ENCODE results near the gene MAP3K12. TPM values are rescaled to one million over a fixed set of nuclear protein-coding genes. Genes with fewer than 3 reads are reported as not detected.
"Not testable (repeated sequence)": the region's sequence is repeated elsewhere in the genome, so short reads cannot be mapped to it uniquely, and the experiment has no call there.

MAP3K12 gene
- total RNA-seq, 2 experiments from 2014 or later = 24.8 to 25.7 TPM

DNA sequence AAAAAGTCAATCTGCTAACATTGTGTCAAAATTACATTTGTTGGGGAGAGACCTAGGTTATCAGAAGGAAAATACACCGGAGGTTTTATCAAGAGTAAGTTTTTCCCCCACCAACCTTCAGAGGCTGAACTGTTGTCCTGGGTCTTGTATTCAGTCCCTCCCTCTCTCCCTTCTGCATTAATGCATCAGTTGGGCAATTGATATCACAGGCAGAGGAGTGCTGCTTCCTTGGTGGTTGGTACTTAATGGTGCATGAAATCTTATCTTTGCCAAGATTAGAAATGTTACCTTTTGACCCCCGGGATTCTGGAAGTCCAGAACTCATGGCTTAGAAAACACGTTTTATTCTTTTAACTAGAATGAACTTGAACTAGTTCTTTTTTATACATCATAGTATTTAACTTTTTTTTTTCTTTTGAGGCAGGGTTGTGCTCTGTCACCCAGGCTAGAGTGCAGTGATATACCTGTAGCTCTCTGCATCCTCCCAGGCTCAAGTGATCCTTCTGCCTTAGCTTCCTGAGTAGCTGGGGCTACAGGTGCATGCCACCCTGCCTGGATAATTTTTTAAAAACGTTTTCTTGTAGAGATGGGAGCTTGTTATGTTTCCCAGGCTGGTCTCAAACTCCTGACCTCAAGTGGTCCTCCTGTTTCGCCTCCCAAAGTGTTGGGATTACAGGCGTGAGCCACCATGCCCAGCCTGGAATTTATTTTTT lies 42.4 kb downstream of the MAP3K12 start:
- Mint-ChIP-seq H3K4me3 (no peak overlapping the region), H3K27ac (no peak overlapping the region), H3K4me1 (peaks cover 55% of the 10 kb centered on the region), H3K27me3 (no peaks in the 10 kb centered on the region), H3K9me3 (no peaks in the 10 kb centered on the region), H3K36me3 (ENCODE audit: low read depth) (peaks cover 82% of the 10 kb centered on the region)
- ChIA-PET POLR2A (interaction anchor here (0.8 to 16.7 kb wide), 4 partner anchors 17 to 45 kb away, joined by 3 to 281 read pairs (median 14); partner anchors contain the start of gene TARBP2), CTCF (no interaction called here)
- DNase-seq = no peak

DNA sequence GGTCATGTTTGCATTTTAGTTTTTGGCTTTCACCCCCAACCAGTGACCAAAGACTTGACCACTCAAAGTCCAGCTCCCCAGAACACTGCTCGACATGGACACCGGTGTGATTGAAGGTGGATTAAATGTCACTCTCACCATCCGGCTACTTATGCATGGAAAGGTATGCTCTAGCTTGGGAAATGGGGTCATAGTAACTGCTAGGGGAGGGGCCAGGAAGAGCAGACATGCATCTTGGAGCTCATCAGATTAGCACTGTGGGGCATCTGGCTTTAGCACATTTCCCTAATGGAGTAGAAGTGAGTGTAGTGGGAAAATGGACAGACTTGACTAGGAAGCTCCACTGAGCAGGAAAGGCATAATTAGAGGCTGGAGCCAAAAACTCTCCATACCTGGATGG lies 44.6 kb downstream of the MAP3K12 start:
- Mint-ChIP-seq H3K27me3 (no peaks in the 10 kb centered on the region), H3K27ac (peak overlapping the region; percentile 49), H3K4me3 (peak overlapping the region; percentile 100), H3K36me3 (ENCODE audit: low read depth) (peaks cover 61% of the 10 kb centered on the region), H3K4me1 (peaks cover 49% of the 10 kb centered on the region), H3K9me3 (no peaks in the 10 kb centered on the region)
- ChIA-PET POLR2A (interaction anchor here (0.7 to 16.7 kb wide), 5 partner anchors 10 to 47 kb away, joined by 3 to 281 read pairs (median 12); partner anchors contain the start of genes PRR13 and TARBP2), CTCF (interaction anchor here (1.1 to 4.0 kb wide), 5 partner anchors 14 to 134 kb away, joined by 4 to 34 read pairs (median 6); partner anchors contain the start of genes AAAS and TARBP2)
- DNase-seq = no peak

- H3K4me1 Mint-ChIP-seq = peaks cover 46% of the 10 kb centered on the region
- no peaks in the 10 kb centered on the region for H3K9me3 Mint-ChIP-seq
- H3K36me3 Mint-ChIP-seq (ENCODE audit: low read depth) = peaks cover 57% of the 10 kb centered on the region
- POLR2A ChIA-PET = interaction anchor here (0.7 to 16.7 kb wide), 8 partner anchors 9 to 133 kb away, joined by 3 to 281 read pairs (median 4); partner anchors contain the start of genes AAAS, PRR13 and TARBP2
- CTCF ChIA-PET = interaction anchor here (1.5 to 4.0 kb wide), 4 partner anchors 21 to 133 kb away, joined by 6 to 34 read pairs (median 6); partner anchors contain the start of genes AAAS and TARBP2
- peak overlapping the region; percentile 100 for H3K4me3 Mint-ChIP-seq
- no peak for DNase-seq
- peak overlapping the region; percentile 99 for H3K27ac Mint-ChIP-seq
- H3K27me3 Mint-ChIP-seq = no peaks in the 10 kb centered on the region
Observed at GRCh38 chr12:53453953-53454640, 45.2 kb downstream of the MAP3K12 start.

DNA sequence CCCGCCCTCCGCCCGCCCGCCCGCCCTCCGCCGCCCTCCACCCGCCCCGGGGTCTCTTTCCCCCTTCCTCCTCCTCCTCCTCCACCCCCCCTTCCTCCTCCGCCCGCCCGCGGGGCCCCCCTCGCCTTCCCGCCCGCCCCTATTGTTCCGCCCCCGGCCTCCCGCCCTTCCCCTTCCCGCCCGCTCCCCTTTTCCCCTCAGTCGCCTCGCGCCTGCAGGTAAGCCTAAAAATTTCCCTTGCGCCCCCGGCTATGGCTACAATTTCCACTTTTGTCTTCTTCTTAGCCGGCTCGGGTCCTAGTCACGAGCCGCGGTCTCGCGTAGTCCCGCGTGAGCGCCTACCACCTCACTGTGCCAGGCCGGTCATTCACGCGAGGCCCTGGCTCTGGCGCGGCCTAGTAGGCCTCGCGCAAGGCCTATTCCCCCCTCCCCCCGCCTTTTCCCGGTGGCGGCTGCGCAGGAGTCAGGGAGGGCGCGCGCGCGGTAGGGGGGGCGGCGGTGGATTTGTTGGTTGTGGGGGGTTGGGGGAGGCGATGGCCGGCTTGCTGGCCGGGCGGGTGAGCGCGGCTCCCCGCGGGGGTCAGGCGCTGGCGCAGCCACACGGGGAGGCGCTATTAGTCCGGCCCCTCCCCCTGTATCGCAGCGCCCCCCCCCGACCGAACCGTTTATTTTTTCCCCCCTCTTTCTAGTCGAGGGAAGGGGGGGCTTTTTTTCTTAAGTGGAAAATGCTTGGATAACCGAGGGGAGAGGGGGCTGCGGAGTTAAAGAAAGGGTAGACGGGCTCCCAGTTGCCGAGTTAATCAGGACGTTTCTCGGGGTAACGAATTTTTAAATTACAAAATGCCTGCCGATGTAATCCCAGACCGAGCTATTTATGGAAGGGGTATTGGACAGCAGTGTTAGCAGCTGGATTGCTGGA lies 46.8 kb downstream of the MAP3K12 start:
- H3K4me3 Mint-ChIP-seq = peak overlapping the region; percentile 100
- peak; percentile 76 for DNase-seq
- peak overlapping the region; percentile 99 for H3K27ac Mint-ChIP-seq
- peaks cover 54% of the 10 kb centered on the region for H3K36me3 Mint-ChIP-seq (ENCODE audit: low read depth)
- no peaks in the 10 kb centered on the region for H3K9me3 Mint-ChIP-seq
- POLR2A ChIA-PET = interaction anchor here (0.8 to 16.7 kb wide), 7 partner anchors 10 to 73 kb away, joined by 3 to 281 read pairs (median 3); partner anchors contain the start of genes SP1 and TARBP2
- H3K27me3 Mint-ChIP-seq = no peaks in the 10 kb centered on the region
- H3K4me1 Mint-ChIP-seq = peaks cover 44% of the 10 kb centered on the region
- CTCF ChIA-PET = interaction anchor here (0.7 to 4.0 kb wide), 7 partner anchors 23 to 107 kb away, joined by 3 to 34 read pairs (median 4); partner anchors contain the start of gene SP1

DNA sequence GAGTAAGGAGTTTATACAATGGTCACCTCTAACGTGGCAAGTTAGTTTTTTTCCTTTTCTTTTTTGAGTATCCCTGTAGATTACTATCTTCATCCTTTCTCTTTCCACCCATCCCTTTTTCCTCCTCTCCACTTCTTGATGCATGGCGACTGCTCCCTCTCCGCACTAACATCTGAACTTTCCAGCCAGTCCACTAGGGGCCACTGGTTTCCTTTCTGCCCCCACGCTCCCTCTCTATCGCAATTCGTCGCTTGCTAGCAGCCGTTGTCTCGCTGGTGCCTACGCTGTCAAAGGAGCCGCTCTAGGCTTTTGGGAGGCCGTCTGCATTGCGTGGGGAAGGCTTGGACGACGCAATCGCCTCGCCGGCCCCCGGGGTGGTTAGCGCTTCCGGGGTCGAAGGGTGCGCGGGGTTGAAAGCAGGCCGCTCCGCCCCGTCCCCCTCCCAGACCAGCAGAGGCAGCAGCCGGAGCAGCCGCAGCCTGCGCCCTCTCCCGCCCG lies 47.5 kb downstream of the MAP3K12 start, which contains the start of gene PCBP2:
TSS of gene PCBP2 (plus strand) at position 442 of the 498 bp plus-strand sequence. CDS start 2,699 bp downstream, outside the sequence.
- H3K4me3 Mint-ChIP-seq = peak within 1 kb of the TSS; percentile 100
- no peaks in the 10 kb centered on the region for H3K27me3 Mint-ChIP-seq
- peaks cover 51% of the 10 kb centered on the region for H3K36me3 Mint-ChIP-seq (ENCODE audit: low read depth)
- POLR2A ChIA-PET = interaction anchor here (0.9 to 1.3 kb wide), 3 partner anchors 23 to 130 kb away, joined by 3 to 5 read pairs (median 4); partner anchors contain the start of genes AAAS and TARBP2
- H3K27ac Mint-ChIP-seq = peak within 1 kb of the TSS; percentile 99
- H3K4me1 Mint-ChIP-seq = peaks cover 44% of the 10 kb centered on the region
- peak; percentile 98 for DNase-seq
- CTCF ChIA-PET = interaction anchor here (0.7 to 1.3 kb wide), 5 partner anchors 26 to 130 kb away, joined by 3 to 6 read pairs (median 4); partner anchors contain the start of gene AAAS
- no peaks in the 10 kb centered on the region for H3K9me3 Mint-ChIP-seq

DNA sequence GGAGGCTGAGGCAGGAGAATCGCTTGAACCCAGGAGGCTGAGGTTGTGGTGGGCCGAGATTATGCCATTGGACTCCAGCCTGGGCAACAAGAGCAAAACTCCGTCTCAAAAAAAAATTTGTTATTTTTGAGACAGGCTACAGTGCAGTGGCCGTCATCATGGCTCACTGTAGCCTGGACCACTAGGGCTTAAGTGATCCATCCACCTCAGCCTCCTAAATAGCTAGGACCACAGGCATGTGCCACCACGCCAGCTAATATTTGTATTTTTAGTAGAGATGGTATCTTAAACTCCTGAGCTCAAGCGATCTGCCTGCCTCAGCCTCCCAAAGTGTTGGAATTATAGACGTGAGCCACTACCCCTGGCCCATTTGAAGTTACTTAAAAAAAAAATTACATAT lies 48.3 kb downstream of the MAP3K12 start:
- Mint-ChIP-seq H3K9me3 (no peaks in the 10 kb centered on the region), H3K4me3 (no peak overlapping the region), H3K27me3 (no peaks in the 10 kb centered on the region), H3K4me1 (peaks cover 46% of the 10 kb centered on the region), H3K27ac (no peak overlapping the region), H3K36me3 (ENCODE audit: low read depth) (peaks cover 51% of the 10 kb centered on the region)
- CTCF ChIA-PET = interaction anchor here (0.7 to 1.3 kb wide), 6 partner anchors 11 to 130 kb away, joined by 3 to 10 read pairs (median 4); partner anchors contain the start of gene AAAS
- POLR2A ChIA-PET = interaction anchor here (0.9 to 1.3 kb wide), 3 partner anchors 23 to 130 kb away, joined by 3 to 5 read pairs (median 4); partner anchors contain the start of genes AAAS and TARBP2
- no peak for DNase-seq

DNA sequence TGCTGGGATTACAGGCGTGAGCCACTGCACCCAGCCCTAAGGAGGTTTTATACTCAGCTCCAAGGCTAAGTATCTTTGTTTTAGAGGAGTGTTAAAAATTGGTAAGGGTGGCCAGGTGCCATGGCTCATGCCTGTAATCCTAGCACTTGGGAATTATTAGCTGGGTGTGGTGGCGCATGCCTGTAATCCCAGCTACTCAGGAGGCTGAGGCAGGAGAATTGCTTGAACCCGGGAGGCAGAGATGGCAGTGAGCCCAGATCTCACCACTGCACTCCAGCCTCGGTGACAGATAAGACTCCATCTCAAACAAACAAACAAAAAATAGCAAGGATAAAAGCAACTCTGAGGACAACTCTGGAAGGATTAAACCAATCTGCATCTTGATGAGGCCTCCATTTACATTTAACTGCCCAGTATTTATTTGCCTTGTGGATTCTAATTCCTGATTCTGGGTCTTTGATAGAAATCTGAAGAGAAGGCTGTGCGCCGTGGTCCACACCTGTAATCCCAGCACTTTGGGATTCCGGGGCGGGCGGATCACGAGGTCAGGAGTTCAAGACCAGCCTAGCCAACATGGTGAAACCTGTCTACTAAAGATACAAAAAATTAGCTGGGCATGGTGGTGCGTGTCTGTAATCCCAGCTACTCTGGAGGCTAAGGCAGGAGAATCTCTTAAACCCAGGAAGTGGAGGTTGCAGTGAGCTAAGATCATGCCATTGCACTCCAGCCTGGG lies 54.5 kb downstream of the MAP3K12 start:
- ChIA-PET CTCF (interaction anchor here (0.8 kb wide), 1 partner anchor 120 kb away, joined by 3 read pairs; no protein-coding TSS in a partner anchor), POLR2A (interaction anchor here (0.6 to 1.9 kb wide), 2 partner anchors 10 to 121 kb away, joined by 3 to 5 read pairs; no protein-coding TSS in a partner anchor)
- H3K4me3 Mint-ChIP-seq, DNase-seq, H3K9me3 Mint-ChIP-seq, H3K27me3 Mint-ChIP-seq, H3K27ac Mint-ChIP-seq: not testable (repeated sequence)
- peaks cover 46% of the 10 kb centered on the region for H3K4me1 Mint-ChIP-seq
- peaks cover 53% of the 10 kb centered on the region for H3K36me3 Mint-ChIP-seq (ENCODE audit: low read depth)

DNA sequence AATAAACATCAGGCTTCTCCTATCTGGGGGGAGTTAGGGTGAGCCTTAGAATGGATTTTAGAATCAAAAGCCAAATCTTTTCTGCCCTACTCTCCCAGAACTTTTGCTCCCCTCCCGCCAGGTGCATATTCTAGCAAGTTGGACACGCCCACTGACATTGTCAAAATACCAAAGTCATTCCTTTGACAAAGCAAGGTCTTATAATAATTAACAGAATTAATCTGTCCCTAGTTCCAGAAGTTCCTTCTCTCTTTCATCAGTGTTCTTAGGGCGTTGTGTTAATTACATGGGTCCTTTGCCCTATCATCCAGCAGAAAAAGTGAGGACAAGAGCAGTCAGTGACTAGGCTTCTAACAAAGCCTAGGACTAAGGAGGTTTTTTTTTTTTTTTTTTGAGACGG lies 55.3 kb downstream of the MAP3K12 start:
- peak overlapping the region; percentile 7 for H3K27ac Mint-ChIP-seq
- peaks cover 53% of the 10 kb centered on the region for H3K36me3 Mint-ChIP-seq (ENCODE audit: low read depth)
- CTCF ChIA-PET = no interaction called here
- POLR2A ChIA-PET = interaction anchor here (1.9 kb wide), 1 partner anchor 11 kb away, joined by 5 read pairs; no protein-coding TSS in a partner anchor
- H3K4me3 Mint-ChIP-seq = peak overlapping the region; percentile 65
- H3K27me3 Mint-ChIP-seq = no peaks in the 10 kb centered on the region
- peaks cover 50% of the 10 kb centered on the region for H3K4me1 Mint-ChIP-seq
- no peaks in the 10 kb centered on the region for H3K9me3 Mint-ChIP-seq
- no peak for DNase-seq

GRCh38 chr12:53441040-53441833 lies 58.0 kb downstream of the MAP3K12 start, which contains the start of gene PRR13:
PRR13 (plus strand) TSS chr12:53441734; CDS start chr12:53442715, 981 bp downstream.
- Mint-ChIP-seq H3K36me3 (ENCODE audit: low read depth) (peaks cover 37% of the 10 kb centered on the region), H3K9me3 (no peaks in the 10 kb centered on the region), H3K4me3 (peak within 1 kb of the TSS; percentile 90), H3K27me3 (no peaks in the 10 kb centered on the region), H3K4me1 (peaks cover 43% of the 10 kb centered on the region), H3K27ac (peak within 1 kb of the TSS; percentile 88)
- POLR2A ChIA-PET = interaction anchor here (0.5 to 2.4 kb wide), 19 partner anchors 9 to 260 kb away, joined by 3 to 12 read pairs (median 3); partner anchors contain the start of genes AAAS, CSAD, MAP3K12 and TARBP2
- CTCF ChIA-PET = interaction anchor here (0.9 to 1.9 kb wide), 6 partner anchors 20 to 120 kb away, joined by 3 to 11 read pairs (median 7); partner anchors contain the start of gene AAAS
- peak; percentile 99 for DNase-seq

DNA sequence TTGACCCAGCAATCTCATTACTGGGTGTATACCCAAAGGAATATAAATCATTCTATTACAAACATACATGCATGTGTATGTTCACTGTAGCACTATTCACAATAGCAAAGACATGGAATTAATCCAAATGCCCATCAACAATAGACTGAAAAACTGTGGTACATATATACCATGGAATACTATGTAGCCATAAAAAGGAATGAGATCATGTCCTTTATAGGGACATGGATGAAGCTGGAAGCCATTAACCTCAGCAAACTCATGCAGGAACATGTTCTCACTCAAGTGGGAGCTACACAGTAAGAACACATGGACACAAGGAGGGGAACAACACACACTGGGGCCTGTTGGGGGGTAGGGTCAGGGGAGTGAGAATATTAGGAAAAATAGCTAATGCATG lies 59.7 kb downstream of the MAP3K12 start:
- DNase-seq, H3K27ac Mint-ChIP-seq, H3K9me3 Mint-ChIP-seq, H3K27me3 Mint-ChIP-seq, H3K4me3 Mint-ChIP-seq: not testable (repeated sequence)
- POLR2A ChIA-PET = interaction anchor here (1.1 to 2.4 kb wide), 3 partner anchors 15 to 172 kb away, joined by 3 to 12 read pairs (median 3); no protein-coding TSS in a partner anchor
- H3K36me3 Mint-ChIP-seq (ENCODE audit: low read depth) = peaks cover 22% of the 10 kb centered on the region
- CTCF ChIA-PET = interaction anchor here (0.9 to 1.7 kb wide), 5 partner anchors 11 to 118 kb away, joined by 3 to 10 read pairs (median 4); partner anchors contain the start of gene AAAS
- H3K4me1 Mint-ChIP-seq = peaks cover 27% of the 10 kb centered on the region

Measured in activated CD4-positive, alpha-beta memory T cell treated with anti-CD3 and anti-CD28 coated beads, Interleukin-2, amount 10 ng/mL, durations not matched to agents 7 days and 5 days (primary cell).